DMS114 treated with DMSO at 0.1 percent for 48 hours (cell line): Measurements from ENCODE around the gene XCL2.

Experiments
- DNase-seq: peaks from one replicate; lab custom pipeline; 2025; ENCODE audit not compliant: unreplicated experiment; lab: John Stamatoyannopoulos, UW

The XCL2 gene

GRCh38 chr1:168518201-168518689 is 25.6 kb downstream of the XCL2 start:
- DNase-seq, result no peak

GRCh38 chr1:168514455-168514854 is 29.3 kb downstream of the XCL2 start:
- no peak for DNase-seq

- no peak for DNase-seq
Observed at GRCh38 chr1:168513656-168514404, 30.0 kb downstream of the XCL2 start.

GRCh38 chr1:168512864-168513595 is 30.8 kb downstream of the XCL2 start:
- DNase-seq, result no peak

- no peak for DNase-seq
Observed at GRCh38 chr1:168509875-168510791, 33.7 kb downstream of the XCL2 start.

- DNase-seq, result no peak
Observed at GRCh38 chr1:168509210-168509609, 34.6 kb downstream of the XCL2 start.

- DNase-seq, result no peak
Observed at GRCh38 chr1:168507828-168508227, 36.0 kb downstream of the XCL2 start.

GRCh38 chr1:168507231-168507630 is 36.6 kb downstream of the XCL2 start:
- no peak for DNase-seq

- DNase-seq, result no peak
Observed at GRCh38 chr1:168506204-168506819, 37.5 kb downstream of the XCL2 start.

GRCh38 chr1:168505006-168505405 is 38.8 kb downstream of the XCL2 start:
- no peak for DNase-seq

- no peak for DNase-seq
Observed at GRCh38 chr1:168504064-168504837, 39.5 kb downstream of the XCL2 start.

- no peak for DNase-seq
Observed at GRCh38 chr1:168499688-168500049, 44.1 kb downstream of the XCL2 start.

- no peak for DNase-seq
Observed at GRCh38 chr1:168498956-168499687, 44.7 kb downstream of the XCL2 start.

- no peak for DNase-seq
Observed at GRCh38 chr1:168498159-168498631, 45.6 kb downstream of the XCL2 start.

GRCh38 chr1:168497376-168497950 is 46.3 kb downstream of the XCL2 start:
- DNase-seq, result no peak

- DNase-seq, result no peak
Observed at GRCh38 chr1:168491527-168492164, 52.2 kb downstream of the XCL2 start.
